PC-9 (cell line): ENCODE measurements around the gene LEMD3. TPM values are rescaled to one million over a fixed set of nuclear protein-coding genes. Genes with fewer than 3 reads are reported as not detected.

Experiments
- BruUV-seq: library from RNA; stranded (reverse); fragments of 400-500 nt; replicated peaks from 2 replicates; lab custom pipeline; 2021; lab: Mats Ljungman, UMichigan
- CTCF ChIA-PET: fragments of 300-600 bp; sonication (Branson Sonifier 250); formaldehyde crosslinking; loops from one replicate; lab custom pipeline; 2022; ENCODE audit warnings: antibody characterized with exemption; lab: Charles Lee
- POLR2A ChIA-PET: fragments of 300-600 bp; sonication (Branson Sonifier 250); formaldehyde crosslinking; loops from one replicate; lab custom pipeline; 2022; ENCODE audit warnings: antibody characterized with exemption; ENCODE audit not compliant: unreplicated experiment; lab: Charles Lee
- DNase-seq, 2 experiments: peaks; one replicate each; pipeline versions ENCODE4 v3.0.0 to v3.0.0-alpha.2; 2015 to 2022; ENCODE audit warnings: mixed read lengths in 1 of 2
- H2AFZ ChIP-seq: fragments of 200-600 bp; sonication (generic); 2 replicates; pipeline ENCODE4 v1.8.1; 2017; ENCODE audit warnings: antibody characterized with exemption
- H3F3A ChIP-seq: fragments of 200-600 bp; sonication (generic); 2 replicates; pipeline ENCODE4 v1.8.1; 2017; ENCODE audit warnings: antibody characterized with exemption, mild to moderate bottlenecking, low read depth; ENCODE audit not compliant: insufficient read depth
- H3K27ac ChIP-seq: fragments of 200-600 bp; sonication (generic); 2 replicates; pipeline ENCODE4 v1.6.1; 2016; ENCODE audit warnings: mixed run types
- H3K27me3 ChIP-seq: fragments of 200-600 bp; sonication (generic); 2 replicates; pipeline ENCODE4 v1.6.1; 2016; ENCODE audit warnings: low read depth, mixed run types; ENCODE audit not compliant: insufficient read depth
- H3K36me3 ChIP-seq: fragments of 200-600 bp; sonication (generic); 2 replicates; pipeline ENCODE4 v1.6.1; 2016; ENCODE audit warnings: low read depth, mixed run types
- H3K4me1 ChIP-seq: fragments of 200-600 bp; sonication (generic); replicated peaks from 2 replicates; pipeline ENCODE4 v1.6.1; 2016; ENCODE audit warnings: mixed run types; ENCODE audit not compliant: insufficient read depth
- H3K4me2 ChIP-seq: fragments of 200-600 bp; sonication (generic); 2 replicates; pipeline ENCODE4 v1.6.1; 2017; ENCODE audit warnings: mixed run types
- H3K4me3 ChIP-seq: fragments of 200-600 bp; sonication (generic); 2 replicates; pipeline ENCODE4 v1.6.1; 2016; ENCODE audit warnings: mixed run types
- H3K79me2 ChIP-seq: fragments of 200-600 bp; sonication (generic); 2 replicates; pipeline ENCODE4 v1.6.1; 2017; ENCODE audit warnings: low read depth, mixed run types
- H3K9me2 ChIP-seq: fragments of 200-600 bp; sonication (generic); 2 replicates; pipeline ENCODE4 v1.8.1; 2017; ENCODE audit warnings: mild to moderate bottlenecking; ENCODE audit not compliant: insufficient read depth
- H3K9me3 ChIP-seq: fragments of 200-600 bp; sonication (generic); 2 replicates; pipeline ENCODE4 v1.8.1; 2016; ENCODE audit warnings: low read depth; ENCODE audit not compliant: insufficient read depth
- H4K20me1 ChIP-seq: fragments of 200-600 bp; sonication (generic); 2 replicates; pipeline ENCODE4 v1.8.1; 2017; ENCODE audit not compliant: insufficient read depth
- CTCF ChIP-seq: fragments of 200-600 bp; sonication (generic); conservative IDR thresholded peaks from 2 replicates; pipeline ENCODE4 v1.6.1; 2017; ENCODE audit warnings: mixed run types, antibody characterized with exemption, mild to moderate bottlenecking, moderate library complexity
- EZH2 ChIP-seq: fragments of 200-600 bp; sonication (generic); IDR thresholded peaks from 2 replicates; pipeline ENCODE4 v1.8.0; 2017; ENCODE audit warnings: antibody characterized with exemption, low read depth
- intact Hi-C: fragments of 100-400 bp; cut with micrococcal nuclease; formaldehyde crosslinking; loops from one replicate; pipeline ENCODE4 v1.10.0; 2022; ENCODE audit not compliant: unreplicated experiment
- total RNA-seq: library from RNA; stranded (reverse); gene quantifications from 2 replicates; pipeline ENCODE4 v1.2.3, GENCODE V29; 2021

The LEMD3 gene
- total RNA-seq, 1 experiment from 2014 or later = 24.4 TPM

GRCh38 chr12:65204886-65205525, 35.6 kb downstream of the LEMD3 start:
- H3K4me3 ChIP-seq = no peak overlapping the region
- H2AFZ ChIP-seq = no peak overlapping the region
- no peak overlapping the region for H3K4me2 ChIP-seq
- no peaks in the 10 kb centered on the region for H3F3A ChIP-seq
- BruUV-seq = no TSS peak
- H3K9me3 ChIP-seq = no peaks in the 10 kb centered on the region
- peaks cover 15% of the 10 kb centered on the region; the same call in 1 of the 2 replicates for H4K20me1 ChIP-seq
- intact Hi-C loops = no loop called here
- H3K9me2 ChIP-seq = no peaks in the 10 kb centered on the region
- TF ChIP-seq EZH2 (no peak), CTCF (no peak)
- H3K27ac ChIP-seq = no peak overlapping the region
- no peak for DNase-seq
- H3K36me3 ChIP-seq = no peaks in the 10 kb centered on the region
- H3K79me2 ChIP-seq = peaks cover 73% of the 10 kb centered on the region
- H3K4me1 ChIP-seq = no peaks in the 10 kb centered on the region
- no peaks in the 10 kb centered on the region for H3K27me3 ChIP-seq
- POLR2A ChIA-PET = interaction anchor here (0.6 kb wide), 1 partner anchor 16 kb away, joined by 8 read pairs; no protein-coding TSS in a partner anchor
- CTCF ChIA-PET = no interaction called here

GRCh38 chr12:65205886-65206285, 36.5 kb downstream of the LEMD3 start:
- no TSS peak for BruUV-seq
- TF ChIP-seq CTCF (no peak), EZH2 (no peak)
- intact Hi-C loops = no loop called here
- no peak for DNase-seq
- Histone ChIP-seq H2AFZ (no peak overlapping the region), H3K27ac (no peak overlapping the region), H3K9me3 (no peaks in the 10 kb centered on the region), H3K4me3 (no peak overlapping the region), H3K79me2 (peaks cover 70% of the 10 kb centered on the region), H3K9me2 (no peaks in the 10 kb centered on the region), H3K4me2 (no peak overlapping the region), H3F3A (no peaks in the 10 kb centered on the region), H3K36me3 (no peaks in the 10 kb centered on the region), H3K4me1 (no peaks in the 10 kb centered on the region), H3K27me3 (no peaks in the 10 kb centered on the region), H4K20me1 (peaks cover 15% of the 10 kb centered on the region; the same call in 1 of the 2 replicates)
- ChIA-PET CTCF (no interaction called here), POLR2A (no interaction called here)

- no peak for TF ChIP-seq EZH2
- POLR2A ChIA-PET = no interaction called here
- CTCF ChIA-PET = interaction anchor here (0.9 kb wide), 1 partner anchor 24 kb away, joined by 3 read pairs; no protein-coding TSS in a partner anchor
- Histone ChIP-seq H3F3A (no peaks in the 10 kb centered on the region), H3K36me3 (peaks cover 8% of the 10 kb centered on the region; the same call in 1 of the 2 replicates), H3K9me2 (no peaks in the 10 kb centered on the region), H3K27me3 (no peaks in the 10 kb centered on the region), H3K4me2 (no peak overlapping the region), H4K20me1 (peaks cover 10% of the 10 kb centered on the region; the same call in 1 of the 2 replicates), H2AFZ (no peak overlapping the region), H3K79me2 (peaks cover 54% of the 10 kb centered on the region), H3K4me1 (no peaks in the 10 kb centered on the region), H3K4me3 (no peak overlapping the region), H3K9me3 (no peaks in the 10 kb centered on the region), H3K27ac (no peak overlapping the region)
- no peak for DNase-seq
- no TSS peak for BruUV-seq
- intact Hi-C loops = no loop called here
Observed at GRCh38 chr12:65208125-65208524, 38.7 kb downstream of the LEMD3 start.
